HepG2 (cell line): ENCODE measurements around the gene EML2. TPM values are rescaled to one million over a fixed set of nuclear protein-coding genes. Genes with fewer than 3 reads are reported as not detected.

ENCODE experiments used
- HOMEZ ChIP-seq: IDR thresholded peaks from 2 replicates; pipeline ENCODE4 v1.6.1; 2016; ENCODE audit warnings: low read depth
- IKZF5 ChIP-seq: IDR thresholded peaks from 2 replicates; pipeline ENCODE4 v1.6.1; 2018; ENCODE audit warnings: missing genetic modification reagents, mild to moderate bottlenecking, missing compliant biosample characterization
- KDM2A ChIP-seq: sonication (generic); formaldehyde crosslinking; IDR thresholded peaks from 2 replicates; pipeline ENCODE4 v1.4.0; 2020; ENCODE audit warnings: low read depth, missing genetic modification reagents, borderline replicate concordance
- KLF15 ChIP-seq: sonication (generic); formaldehyde crosslinking; IDR thresholded peaks from 2 replicates; pipeline ENCODE4 v1.8.1; 2023; ENCODE audit warnings: borderline replicate concordance, mild to moderate bottlenecking, inconsistent platforms, missing genetic modification reagents, mixed read lengths
- MAZ ChIP-seq, 2 experiments: sonication (generic) in 1 of 2; formaldehyde crosslinking in 1 of 2; IDR thresholded peaks; 2 replicates each; pipeline versions ENCODE4 v1.5.0 to v1.6.1; 2012 to 2020; ENCODE audit warnings: low read depth in 2 of 2, mild to moderate bottlenecking in 2 of 2, borderline replicate concordance in 1 of 2, improper control_type of control experiment in 1 of 2, low read length in 1 of 2, missing genetic modification reagents in 1 of 2, moderate library complexity in 1 of 2
- NFIB ChIP-seq: sonication (generic); formaldehyde crosslinking; IDR thresholded peaks from 2 replicates; pipeline ENCODE4 v1.9.0; 2021; ENCODE audit warnings: missing genetic modification reagents, mild to moderate bottlenecking, borderline replicate concordance
- NR2F1 ChIP-seq, 2 experiments: fragments of 450-650 bp in 1 of 2; formaldehyde crosslinking in 1 of 2; IDR thresholded peaks; 2 replicates each; pipeline versions ENCODE4 v1.5.0 to v1.6.1; 2016 to 2020; ENCODE audit warnings: mild to moderate bottlenecking in 1 of 2, missing compliant biosample characterization in 1 of 2, missing genetic modification reagents in 1 of 2, moderate library complexity in 1 of 2
- PPARG ChIP-seq: conservative IDR thresholded peaks from 2 replicates; pipeline ENCODE4 v1.6.1; 2016; ENCODE audit warnings: missing biosample characterization, missing genetic modification reagents
- PRDM15 ChIP-seq: sonication (generic); formaldehyde crosslinking; IDR thresholded peaks from 2 replicates; pipeline ENCODE4 v1.4.0; 2020; ENCODE audit warnings: missing genetic modification reagents
- REL ChIP-seq: sonication (generic); formaldehyde crosslinking; conservative IDR thresholded peaks from 2 replicates; pipeline ENCODE4 v1.8.0; 2022; ENCODE audit warnings: mild to moderate bottlenecking, missing genetic modification reagents, moderate library complexity
- SSRP1 ChIP-seq: IDR thresholded peaks from 2 replicates; pipeline ENCODE4 v1.6.1; 2016; ENCODE audit warnings: control low read depth
- ZBTB25 ChIP-seq: IDR thresholded peaks from 2 replicates; pipeline ENCODE4 v1.6.1; 2018; ENCODE audit warnings: missing genetic modification reagents
- ZBTB38 ChIP-seq: sonication (generic); formaldehyde crosslinking; IDR thresholded peaks from 2 replicates; pipeline ENCODE4 v1.5.1; 2020; ENCODE audit warnings: mild to moderate bottlenecking, missing genetic modification reagents
- ZBTB44 ChIP-seq: sonication (generic); formaldehyde crosslinking; IDR thresholded peaks from 2 replicates; pipeline ENCODE4 v1.4.0; 2020; ENCODE audit warnings: missing genetic modification reagents
- ZNF33A ChIP-seq: sonication (generic); formaldehyde crosslinking; IDR thresholded peaks from 2 replicates; pipeline ENCODE4 v1.5.1; 2020; ENCODE audit warnings: missing genetic modification reagents, mild to moderate bottlenecking, moderate library complexity, borderline replicate concordance
- ZNF580 ChIP-seq: IDR thresholded peaks from 2 replicates; pipeline ENCODE4 v1.6.1; 2016; ENCODE audit warnings: low read depth, borderline replicate concordance
- ZNF7 ChIP-seq: IDR thresholded peaks from 2 replicates; pipeline ENCODE4 v1.6.1; 2016; ENCODE audit warnings: missing biosample characterization, missing genetic modification reagents
- ZNF772 ChIP-seq: sonication (generic); formaldehyde crosslinking; IDR thresholded peaks from 2 replicates; pipeline ENCODE4 v1.5.0; 2020; ENCODE audit warnings: mild to moderate bottlenecking, missing genetic modification reagents
- polyA plus RNA-seq, 8 experiments: library from polyadenylated mRNA; depleted of rRNA in 3 of 8; stranded (reverse) in 7 of 8; unstranded in 1 of 8; fragments of >200 nt; fragmentation: Illumina TruSeq in 4 of 8; extraction: Trizol in 4 of 8; gene quantifications; 2 replicates each; pipeline versions ENCODE4 v1.2.1 to v1.2.3, GENCODE V29; 2011 to 2016; ENCODE audit warnings: low read depth in 4 of 8, missing spikeins in 1 of 8, mixed read lengths in 1 of 8; ENCODE audit not compliant: insufficient read depth in 1 of 8
- total RNA-seq, 5 experiments: library from RNA; depleted of rRNA; stranded (reverse); fragments of >200 nt; fragmentation: Illumina TruSeq; extraction: Trizol; gene quantifications; 2 replicates each; pipeline ENCODE4 v1.2.3, GENCODE V29; 2016; ENCODE audit warnings: low read depth in 1 of 5

Gene EML2
- total and polyA plus RNA-seq, 2 of the 13 experiments (the other 11 are each of a cell fraction or from before 2014, with no cell fraction given), result 7.3 to 12.9 TPM

- peak; percentile 52; the same call in 1 of the 2 replicates for TF ChIP-seq ZNF580
- no peak for TF ChIP-seq NFIB (CRISPR knock-in tag)
- 0 out of 2 replicates have a peak, but pooled peaks have one; percentile 36 for TF ChIP-seq HOMEZ
- peak; percentile 96 for TF ChIP-seq KDM2A (CRISPR knock-in tag)
- peak; percentile 66; the same call in 1 of the 2 replicates for TF ChIP-seq IKZF5
- TF ChIP-seq NR2F1 (CRISPR knock-in tag; IDR thresholded peaks at IDR 0.05), result no peak
- TF ChIP-seq KLF15 (CRISPR knock-in tag), result no peak
- TF ChIP-seq ZBTB44 (CRISPR knock-in tag), result no peak
- TF ChIP-seq MAZ (IDR thresholded peaks at IDR 0.05; ENCODE audit: borderline replicate concordance, low read depth, low read length), result no peak
- peak; percentile 70 for TF ChIP-seq MAZ (CRISPR knock-in tag; IDR thresholded peaks at IDR 0.05; ENCODE audit: low read depth)
- TF ChIP-seq PPARG (CRISPR knock-in tag), result 0 out of 2 replicates have a peak, but pooled peaks have one; percentile 18
- no peak for TF ChIP-seq ZNF7 (CRISPR knock-in tag)
- no peak; the same call in 1 of the 2 replicates for TF ChIP-seq ZBTB25 (CRISPR knock-in tag)
- TF ChIP-seq REL (CRISPR knock-in tag), result no peak
- peak; percentile 72 for TF ChIP-seq ZNF772 (CRISPR knock-in tag)
- TF ChIP-seq ZNF33A (CRISPR knock-in tag), result no peak
- TF ChIP-seq ZBTB38, result no peak
- TF ChIP-seq PRDM15 (CRISPR knock-in tag), result no peak
- TF ChIP-seq SSRP1 (CRISPR knock-in tag), result 0 out of 2 replicates have a peak, but pooled peaks have one; percentile 54
Observed at GRCh38 chr19:45681391-45682015, 42.3 kb upstream of the EML2 start (continued).
